Kidney (tissue), 14 donors: Measurements from ENCODE around the gene CALML6. TPM values are rescaled to one million over a fixed set of nuclear protein-coding genes. Genes with fewer than 3 reads are reported as not detected.

Experiments used
- DNase-seq, 5 donors: peaks; one replicate each; pipeline ENCODE4 v3.0.0-alpha.2; 2013 to 2020
- FAIRE-seq: peaks from 2 replicates; lab custom pipeline; 2012; peaks lifted over from hg19 to GRCh38; lab: Jason Lieb, UNC
- H3K27ac ChIP-seq, 2 donors: one replicate each; pipeline ENCODE4 v1.7.0; 2013; ENCODE audit warnings: low read depth in 2 of 2, low read length in 2 of 2, inconsistent platforms in 1 of 2
- H3K27me3 ChIP-seq: one replicate; pipeline ENCODE4 v1.7.1; 2013; ENCODE audit warnings: low read length, inconsistent platforms; ENCODE audit not compliant: control insufficient read depth, insufficient read depth
- H3K36me3 ChIP-seq, 3 donors: one replicate each; pipeline versions ENCODE4 v1.7.0 to v1.7.1; 2013; ENCODE audit warnings: low read length in 3 of 3, control low read depth in 1 of 3, inconsistent platforms in 1 of 3; ENCODE audit not compliant: insufficient read depth in 3 of 3, control insufficient read depth in 2 of 3
- H3K4me1 ChIP-seq, 3 donors: one replicate each; pipeline versions ENCODE4 v1.7.0 to v1.7.1; 2013; ENCODE audit warnings: low read length in 3 of 3, inconsistent platforms in 1 of 3, low read depth in 1 of 3; ENCODE audit not compliant: control insufficient read depth in 2 of 3, insufficient read depth in 2 of 3
- H3K4me3 ChIP-seq, 3 donors: one replicate each; pipeline versions ENCODE4 v1.7.0 to v1.8.1; 2013; ENCODE audit warnings: low read length in 3 of 3, control low read depth in 1 of 3, inconsistent platforms in 1 of 3
- H3K9ac ChIP-seq, 3 donors: one replicate each; pipeline versions ENCODE4 v1.7.0 to v1.7.1; 2013; ENCODE audit warnings: low read length in 3 of 3, control low read depth in 1 of 3, inconsistent platforms in 1 of 3
- H3K9me3 ChIP-seq, 3 donors: one replicate each; pipeline versions ENCODE4 v1.7.0 to v1.7.1; 2013; ENCODE audit warnings: low read length in 3 of 3, control low read depth in 1 of 3, inconsistent platforms in 1 of 3; ENCODE audit not compliant: control insufficient read depth in 2 of 3, insufficient read depth in 1 of 3
- CTCF ChIP-seq: IDR thresholded peaks from 3 replicates; pipeline ENCODE4 v1.5.1; 2012; ENCODE audit warnings: mild to moderate bottlenecking, moderate library complexity, borderline replicate concordance; ENCODE audit not compliant: insufficient read depth; ENCODE audit errors: extremely low read depth
- intact Hi-C: fragments of 100-400 bp; cut with DNase I; formaldehyde crosslinking; loops from one replicate; pipeline ENCODE4 v1.11.1; 2022
- polyA plus RNA-seq: library from polyadenylated mRNA; stranded (reverse); fragments of 350-450 nt; fragmentation: Illumina TruSeq; extraction: RNeasy Lipid Tissue Mini Kit (QIAGEN cat#74804); gene quantifications from one replicate; pipeline ENCODE4 v1.2.3, GENCODE V29; 2014; ENCODE audit warnings: low read depth, low replicate concordance; ENCODE audit not compliant: insufficient read depth
- total RNA-seq: library from RNA; stranded (reverse); fragmentation: NEBNext Ultra II Directional; extraction: Animal tissue kit (Norgen Biotek cat#: 25700); gene quantifications from one replicate; pipeline ENCODE4 v1.2.1, GENCODE V29; 2021
- donor health status: control.
- donor health status: control.
- donor health status: control.
- donor health status: control.
- donor health status: control.
- donor health status: DM: yes; HTN: yes; CAD: no.
- donor health status: Normal renal cell carcinoma (clear cell type).

The CALML6 gene
- total and polyA plus RNA-seq, 2 donors from 2014 or later: 0.13 to 1.2 TPM

- no peak overlapping the region for H3K4me3 ChIP-seq
- H3K36me3 ChIP-seq: peaks cover 0 to 8% (median 7%) of the 10 kb centered on the region in 3 donors
- H3K9ac ChIP-seq: no peak overlapping the region
- H3K9me3 ChIP-seq: no peaks in the 10 kb centered on the region
- no peak for TF ChIP-seq CTCF
- FAIRE-seq: no peak
- H3K4me1 ChIP-seq: peaks cover 0 to 33% (median 26%) of the 10 kb centered on the region in 3 donors
- H3K27me3 ChIP-seq: no peaks in the 10 kb centered on the region
- no peak overlapping the region for H3K27ac ChIP-seq
- intact Hi-C loops: no loop called here
- peak in 1 of 5 donors; percentile 7 for DNase-seq
Measured at GRCh38 chr1:1879942-1880341, 35.1 kb upstream of the CALML6 start.

- intact Hi-C loops: no loop called here
- Histone ChIP-seq H3K9me3 (no peaks in the 10 kb centered on the region), H3K27me3 (no peaks in the 10 kb centered on the region), H3K4me3 (peak overlapping the region in 1 of 3 donors; percentile 1), H3K36me3 (peaks cover 0 to 8% (median 7%) of the 10 kb centered on the region in 3 donors), H3K4me1 (peaks cover 0 to 32% (median 26%) of the 10 kb centered on the region in 3 donors), H3K27ac (no peak overlapping the region), H3K9ac (no peak overlapping the region)
- TF ChIP-seq CTCF: no peak
- peak in 1 of 5 donors; percentile 1 for DNase-seq
- no peak for FAIRE-seq
Measured at GRCh38 chr1:1880617-1881312, 34.3 kb upstream of the CALML6 start.

- TF ChIP-seq CTCF: no peak
- FAIRE-seq: no peak
- peaks cover 0 to 27% (median 22%) of the 10 kb centered on the region in 3 donors for H3K4me1 ChIP-seq
Measured at GRCh38 chr1:1881727-1882126, 33.3 kb upstream of the CALML6 start.

More at GRCh38 chr1:1881727-1882126, 33.3 kb upstream of the CALML6 start:
- Histone ChIP-seq H3K9me3 (no peaks in the 10 kb centered on the region), H3K27me3 (no peaks in the 10 kb centered on the region), H3K27ac (no peak overlapping the region), H3K9ac (no peak overlapping the region), H3K4me3 (peak overlapping the region in 1 of 3 donors; percentile 3), H3K36me3 (no peaks in the 10 kb centered on the region)
- intact Hi-C loops: no loop called here
- DNase-seq: peak in 1 of 5 donors; percentile 14
